ENCODE results near the gene RAP2B.
A peak's percentile ranks its signal among the peaks of the same experiment; 100 is the strongest.
"Not testable (repeated sequence)": the region's sequence is repeated elsewhere in the genome, so short reads cannot be mapped to it uniquely, and the experiment has no call there.

RAP2B gene

GRCh38 chr3:153173758-153174516 lies 11.9 kb downstream of the RAP2B start:
- TF ChIP-seq, protein P1, sequence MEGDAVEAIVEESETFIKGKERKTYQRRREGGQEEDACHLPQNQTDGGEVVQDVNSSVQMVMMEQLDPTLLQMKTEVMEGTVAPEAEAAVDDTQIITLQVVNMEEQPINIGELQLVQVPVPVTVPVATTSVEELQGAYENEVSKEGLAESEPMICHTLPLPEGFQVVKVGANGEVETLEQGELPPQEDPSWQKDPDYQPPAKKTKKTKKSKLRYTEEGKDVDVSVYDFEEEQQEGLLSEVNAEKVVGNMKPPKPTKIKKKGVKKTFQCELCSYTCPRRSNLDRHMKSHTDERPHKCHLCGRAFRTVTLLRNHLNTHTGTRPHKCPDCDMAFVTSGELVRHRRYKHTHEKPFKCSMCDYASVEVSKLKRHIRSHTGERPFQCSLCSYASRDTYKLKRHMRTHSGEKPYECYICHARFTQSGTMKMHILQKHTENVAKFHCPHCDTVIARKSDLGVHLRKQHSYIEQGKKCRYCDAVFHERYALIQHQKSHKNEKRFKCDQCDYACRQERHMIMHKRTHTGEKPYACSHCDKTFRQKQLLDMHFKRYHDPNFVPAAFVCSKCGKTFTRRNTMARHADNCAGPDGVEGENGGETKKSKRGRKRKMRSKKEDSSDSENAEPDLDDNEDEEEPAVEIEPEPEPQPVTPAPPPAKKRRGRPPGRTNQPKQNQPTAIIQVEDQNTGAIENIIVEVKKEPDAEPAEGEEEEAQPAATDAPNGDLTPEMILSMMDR (IDR thresholded peaks at IDR 0.05; ENCODE audit: insufficient read depth, low read depth, low read length, missing control alignments), result peak; percentile 30
- peak; percentile 60 for DNase-seq (ENCODE audit: low read depth)

DNA sequence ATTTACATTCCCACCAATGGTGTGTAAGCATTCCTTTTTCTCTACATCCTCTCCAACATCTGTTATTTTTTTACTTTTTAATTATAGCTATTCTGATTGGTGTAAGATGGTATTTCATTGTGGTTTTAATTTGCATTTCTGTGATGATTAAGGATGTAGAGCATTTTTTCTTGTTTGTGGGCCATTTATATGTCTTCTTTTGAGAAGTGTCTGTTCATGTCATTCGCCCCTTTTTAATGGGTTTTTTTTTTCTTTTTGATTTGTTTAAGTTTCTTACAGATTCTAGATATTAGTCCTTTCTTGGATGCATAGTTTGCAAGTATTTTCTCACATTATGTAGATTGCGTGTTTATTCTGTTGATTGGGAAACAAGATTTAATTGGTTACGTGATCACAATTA lies 14.2 kb downstream of the RAP2B start:
- no peak overlapping the region for H3K4me3 ChIP-seq (ENCODE audit: low read length)
- no peak for DNase-seq (ENCODE audit: low read depth)
- TF ChIP-seq, protein P1 (IDR thresholded peaks at IDR 0.05; ENCODE audit: insufficient read depth, low read depth, low read length, missing control alignments), result no peak

More at GRCh38 chr3:153173758-153174516, 11.9 kb downstream of the RAP2B start:
- H3K4me3 ChIP-seq (ENCODE audit: low read length), result no peak overlapping the region

- peak; percentile 70 for DNase-seq (ENCODE audit: low read depth)
- H3K4me3 ChIP-seq (ENCODE audit: low read length), result no peak overlapping the region
- TF ChIP-seq, protein P1 (IDR thresholded peaks at IDR 0.05; ENCODE audit: insufficient read depth, low read depth, low read length, missing control alignments), result no peak
Measured at GRCh38 chr3:153180860-153181372, 18.9 kb downstream of the RAP2B start.

DNA sequence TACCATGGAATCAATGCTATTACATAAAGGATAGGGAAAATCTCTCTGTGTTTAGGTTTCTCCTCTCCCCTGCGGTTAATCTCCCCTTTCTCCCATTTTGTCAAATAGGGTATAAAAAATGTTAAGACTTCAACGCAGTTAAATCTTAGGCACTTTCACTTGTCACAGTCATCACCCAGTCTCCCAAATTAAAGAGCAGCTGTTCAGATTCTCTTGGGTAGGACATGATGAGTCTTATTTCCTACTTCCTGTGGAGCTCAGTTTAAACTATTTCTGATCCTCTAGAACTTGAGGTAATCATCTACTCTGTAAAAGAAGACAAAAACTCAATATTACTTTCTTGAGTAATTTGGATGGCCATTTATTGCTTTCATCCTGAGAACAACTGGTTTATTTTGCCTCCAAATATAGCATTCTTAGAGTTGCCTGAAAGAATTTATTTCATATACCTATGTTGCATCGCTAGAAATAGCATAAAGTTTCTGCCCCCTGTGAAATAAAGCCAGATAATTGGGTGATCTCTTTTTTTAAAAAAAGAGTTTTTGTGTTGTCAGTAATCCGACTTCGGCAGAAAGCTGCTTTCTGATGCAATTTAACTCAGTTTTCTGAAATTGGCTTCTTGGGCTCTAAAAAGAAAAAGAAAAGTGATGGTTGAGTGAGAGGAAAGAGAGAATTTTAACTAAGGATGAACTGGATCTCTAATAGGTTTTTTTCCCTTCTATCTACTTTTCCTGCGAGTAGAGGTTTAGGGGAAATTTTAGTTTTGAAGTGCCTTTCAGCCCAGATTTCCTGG lies 20.7 kb downstream of the RAP2B start:
- no peak for DNase-seq (ENCODE audit: low read depth)
- no peak overlapping the region for H3K4me3 ChIP-seq (ENCODE audit: low read length)
- TF ChIP-seq, protein P1 (IDR thresholded peaks at IDR 0.05; ENCODE audit: insufficient read depth, low read depth, low read length, missing control alignments), result no peak

DNA sequence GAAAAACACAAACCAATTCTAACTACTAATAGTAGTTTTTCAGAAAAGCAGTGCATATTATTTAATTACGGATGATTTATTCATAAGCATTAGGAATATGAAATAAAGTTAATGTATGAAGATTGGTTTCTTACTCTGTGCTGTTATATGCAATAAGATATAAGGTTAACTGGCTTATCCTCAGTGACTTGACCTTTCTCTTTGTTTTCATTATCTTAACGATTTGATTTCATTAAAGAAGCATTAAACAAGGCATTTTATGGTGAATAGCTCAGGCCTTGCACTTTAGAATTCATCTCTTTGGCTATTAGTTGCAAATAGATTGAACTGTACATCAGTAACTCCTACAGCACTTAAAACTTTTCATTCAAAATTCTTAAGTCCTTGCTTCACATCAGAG lies 28.9 kb downstream of the RAP2B start:
- no peak overlapping the region for H3K4me3 ChIP-seq (ENCODE audit: low read length)
- TF ChIP-seq, protein P1 (IDR thresholded peaks at IDR 0.05; ENCODE audit: insufficient read depth, low read depth, low read length, missing control alignments), result no peak
- DNase-seq (ENCODE audit: low read depth), result no peak

DNA sequence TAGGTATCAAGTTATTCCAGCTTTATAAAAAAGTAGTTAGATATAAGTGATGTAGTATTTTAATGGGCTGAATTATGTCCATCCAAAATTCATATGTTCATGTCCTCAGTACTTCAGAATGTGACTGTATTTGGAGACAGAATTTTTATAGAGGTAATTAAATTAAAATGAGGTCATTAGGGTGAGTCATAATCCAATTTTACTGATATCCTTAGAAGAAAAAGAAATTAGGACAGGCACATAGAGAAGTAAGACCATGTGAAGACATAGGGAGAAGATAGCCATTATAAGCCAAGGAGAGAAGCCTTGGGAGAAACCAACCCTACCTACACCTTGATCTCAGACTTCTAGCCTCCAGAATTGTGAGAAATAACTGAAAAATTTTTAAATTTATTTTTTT lies 30.3 kb downstream of the RAP2B start:
- H3K4me3 ChIP-seq (ENCODE audit: low read length), result no peak overlapping the region
- no peak for DNase-seq (ENCODE audit: low read depth)
- TF ChIP-seq, protein P1 (IDR thresholded peaks at IDR 0.05; ENCODE audit: insufficient read depth, low read depth, low read length, missing control alignments), result no peak

DNA sequence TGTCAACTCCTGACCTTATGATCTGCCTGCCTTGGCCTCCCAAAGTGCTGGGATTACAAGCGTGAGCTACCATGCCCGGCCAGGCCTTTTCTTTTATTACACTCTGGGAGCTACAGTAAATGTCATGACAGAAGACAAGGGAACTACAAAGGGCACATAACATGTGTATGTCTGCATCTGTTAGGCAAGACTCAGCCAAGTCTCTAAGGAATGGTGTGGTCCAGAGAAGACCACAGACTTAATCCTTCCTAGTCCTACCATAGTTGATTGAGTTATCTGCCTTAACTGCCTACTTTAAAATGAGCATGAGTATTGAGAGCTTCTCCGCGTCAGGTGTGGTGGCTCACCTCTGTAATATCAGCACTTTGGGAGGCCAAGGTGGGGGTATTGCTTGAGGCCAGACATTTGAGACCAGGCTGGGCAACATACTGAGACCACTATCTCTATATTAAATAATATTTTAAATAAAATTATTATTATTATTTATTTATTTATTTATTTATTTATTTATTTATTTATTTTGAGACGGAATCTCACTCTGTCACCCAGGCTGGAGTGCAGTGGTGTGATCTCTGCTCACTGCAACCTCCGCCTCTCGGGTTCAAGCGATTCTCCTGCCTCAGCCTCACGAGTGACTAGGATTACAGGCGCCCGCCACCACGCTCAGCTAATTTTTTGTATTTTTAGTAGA lies 31.9 kb downstream of the RAP2B start:
- not testable (repeated sequence) for H3K4me3 ChIP-seq (ENCODE audit: low read length); DNase-seq (ENCODE audit: low read depth)
